ENCODE data around the gene GRK6.

GRK6 gene

GRCh38 chr5:177427211-177427822 is 841 bp downstream of the GRK6 start:
- DNase-seq: no peak

- no peak for DNase-seq
Observed at GRCh38 chr5:177427919-177428573, 1.6 kb downstream of the GRK6 start.

GRCh38 chr5:177428574-177429217 is 2.2 kb downstream of the GRK6 start:
- no peak for DNase-seq

GRCh38 chr5:177429248-177430040 is 3.0 kb downstream of the GRK6 start:
- DNase-seq: peak; percentile 90

GRCh38 chr5:177430140-177430951 is 3.9 kb downstream of the GRK6 start:
- no peak for DNase-seq

GRCh38 chr5:177430972-177431316 is 4.5 kb downstream of the GRK6 start:
- no peak for DNase-seq

GRCh38 chr5:177431317-177432142 is 5.1 kb downstream of the GRK6 start:
- DNase-seq: peak; percentile 84

- DNase-seq: no peak
Observed at GRCh38 chr5:177432143-177432838, 5.8 kb downstream of the GRK6 start.

GRCh38 chr5:177432839-177433657 is 6.6 kb downstream of the GRK6 start:
- DNase-seq: no peak

- DNase-seq: no peak
Observed at GRCh38 chr5:177433658-177434217, 7.3 kb downstream of the GRK6 start.

- DNase-seq: peak; percentile 58
Observed at GRCh38 chr5:177434437-177434836, 8.0 kb downstream of the GRK6 start.

GRCh38 chr5:177434942-177435738 is 8.7 kb downstream of the GRK6 start:
- no peak for DNase-seq

- no peak for DNase-seq
Observed at GRCh38 chr5:177435847-177436536, 9.5 kb downstream of the GRK6 start.

GRCh38 chr5:177437623-177438022 is 11.1 kb downstream of the GRK6 start:
- no peak for DNase-seq

GRCh38 chr5:177438468-177438867 is 12.0 kb downstream of the GRK6 start:
- no peak for DNase-seq

- DNase-seq: no peak
Observed at GRCh38 chr5:177439518-177440053, 13.1 kb downstream of the GRK6 start.

GRCh38 chr5:177440211-177440989 is 13.9 kb downstream of the GRK6 start:
- peak; percentile 79 for DNase-seq

Measured in CD4-positive, alpha-beta T cell treated with Interleukin-21 for 1 hour (primary cell).